Left lung (tissue), 10 donors: ENCODE data around the gene TSPAN5. TPM values are rescaled to one million over a fixed set of nuclear protein-coding genes. Genes with fewer than 3 reads are reported as not detected.

Experiments used
- ATAC-seq: fragments of 200-7000 bp; cut with Tn5 transposase; one replicate; pipeline ENCODE4 v1.9.1; 2020; ENCODE audit warnings: moderate library complexity
- DNase-seq, 4 donors: peaks; one replicate each; pipeline ENCODE4 v3.0.0-alpha.2; 2013 to 2020
- H3K27ac ChIP-seq, 2 donors: fragments of 200-600 bp; sonication (generic) in 1 of 2; one replicate each; pipeline versions ENCODE4 v1.5.0 to v1.8.0; 2020 to 2021
- H3K27me3 ChIP-seq, 2 donors: fragments of 200-600 bp; sonication (generic) in 1 of 2; one replicate each; pipeline versions ENCODE4 v1.5.0 to v1.8.0; 2020 to 2021
- H3K36me3 ChIP-seq, 2 donors: fragments of 200-600 bp; sonication (generic) in 1 of 2; one replicate each; pipeline versions ENCODE4 v1.5.0 to v1.8.0; 2020 to 2021
- H3K4me1 ChIP-seq, 2 donors: fragments of 200-600 bp; one replicate each; pipeline ENCODE4 v1.8.0; 2021
- H3K4me3 ChIP-seq, 2 donors: fragments of 200-600 bp; sonication (generic) in 1 of 2; one replicate each; pipeline versions ENCODE4 v1.5.0 to v1.8.0; 2020 to 2021; ENCODE audit warnings: mild to moderate bottlenecking in 1 of 2
- H3K9me3 ChIP-seq, 2 donors: fragments of 200-600 bp; sonication (generic) in 1 of 2; one replicate each; pipeline versions ENCODE4 v1.5.0 to v1.8.0; 2020 to 2021
- CTCF ChIP-seq, 2 donors: fragments of 200-600 bp; sonication (generic) in 1 of 2; IDR thresholded peaks; one replicate each; pipeline versions ENCODE4 v1.5.0 to v1.8.0; 2021; ENCODE audit warnings: antibody characterized with exemption in 2 of 2
- intact Hi-C, 2 donors: fragments of 100-400 bp; cut with DNase I; formaldehyde crosslinking; loops; one replicate each; pipeline versions ENCODE4 v1.11.2 to v1.14.2; 2022
- polyA plus RNA-seq, 6 donors: library from polyadenylated mRNA; unstranded; fragments of 120-200 nt; gene quantifications; one replicate each; pipeline ENCODE4 v1.2.1, GENCODE V29; 2013; ENCODE audit not compliant: insufficient read length in 6 of 6
- total RNA-seq, 2 donors: library from RNA; stranded (reverse); fragmentation: NEBNext Ultra II Directional; extraction: Animal tissue kit (Norgen Biotek cat#: 25700); gene quantifications; one replicate each; pipeline ENCODE4 v1.2.1, GENCODE V29; 2021
- donor health status: DM: no; HTN: yes; CAD: no.
- donor health status: DM: no; HTN: no; CAD: no.

TSPAN5 gene
- total and polyA plus RNA-seq, 8 donors: 11.9 to 36.5 (median 31.7) TPM

- TF ChIP-seq CTCF (IDR thresholded peaks at IDR 0.05): no peak
- ATAC-seq: no peak
- Histone ChIP-seq H3K4me1 (no peaks in the 10 kb centered on the region), H3K9me3 (no peaks in the 10 kb centered on the region), H3K36me3 (no peaks in the 10 kb centered on the region), H3K27ac (no peak overlapping the region), H3K27me3 (no peaks in the 10 kb centered on the region), H3K4me3 (no peak overlapping the region)
- DNase-seq: no peak
- intact Hi-C loops: no loop called here
Measured at GRCh38 chr4:98493296-98493695, 165.1 kb downstream of the TSPAN5 start.

- Histone ChIP-seq H3K36me3 (no peaks in the 10 kb centered on the region), H3K4me1 (no peaks in the 10 kb centered on the region), H3K9me3 (no peaks in the 10 kb centered on the region), H3K4me3 (no peak overlapping the region), H3K27me3 (no peaks in the 10 kb centered on the region), H3K27ac (no peak overlapping the region)
- peak; percentile 24 for ATAC-seq
- DNase-seq: no peak
- TF ChIP-seq CTCF (IDR thresholded peaks at IDR 0.05): no peak
- intact Hi-C loops: no loop called here
Measured at GRCh38 chr4:98491899-98492559, 166.4 kb downstream of the TSPAN5 start.

- Histone ChIP-seq H3K36me3 (no peaks in the 10 kb centered on the region), H3K9me3 (no peaks in the 10 kb centered on the region), H3K27me3 (no peaks in the 10 kb centered on the region), H3K4me3 (no peak overlapping the region), H3K27ac (no peak overlapping the region), H3K4me1 (no peaks in the 10 kb centered on the region)
- DNase-seq: no peak
- ATAC-seq: no peak
- no peak for TF ChIP-seq CTCF (IDR thresholded peaks at IDR 0.05)
- intact Hi-C loops: no loop called here
Measured at GRCh38 chr4:98490251-98490650, 168.2 kb downstream of the TSPAN5 start.

GRCh38 chr4:98485816-98486345, 172.5 kb downstream of the TSPAN5 start:
- no peaks in the 10 kb centered on the region for H3K27me3 ChIP-seq
- no peaks in the 10 kb centered on the region for H3K9me3 ChIP-seq
- no peak for ATAC-seq
- no peak overlapping the region for H3K4me3 ChIP-seq
- H3K36me3 ChIP-seq: no peaks in the 10 kb centered on the region
- H3K27ac ChIP-seq: no peak overlapping the region
- intact Hi-C loops: no loop called here
- no peak for DNase-seq
- H3K4me1 ChIP-seq: no peaks in the 10 kb centered on the region
- TF ChIP-seq CTCF (IDR thresholded peaks at IDR 0.05): no peak

GRCh38 chr4:98484031-98484430, 174.4 kb downstream of the TSPAN5 start:
- H3K27ac ChIP-seq: no peak overlapping the region
- no peak overlapping the region for H3K4me3 ChIP-seq
- DNase-seq: no peak
- H3K9me3 ChIP-seq: no peaks in the 10 kb centered on the region
- no peak for TF ChIP-seq CTCF (IDR thresholded peaks at IDR 0.05)
- intact Hi-C loops: no loop called here
- no peaks in the 10 kb centered on the region for H3K27me3 ChIP-seq
- H3K36me3 ChIP-seq: no peaks in the 10 kb centered on the region
- ATAC-seq: no peak
- H3K4me1 ChIP-seq: no peaks in the 10 kb centered on the region
